Peyer's patch (tissue), 4 donors: Measurements from ENCODE around the gene GALNT17. TPM values are rescaled to one million over a fixed set of nuclear protein-coding genes. Genes with fewer than 3 reads are reported as not detected.

Experiments used
- DNase-seq, 3 donors: peaks; one replicate each; pipeline ENCODE4 v3.0.0-alpha.2; 2017 to 2019
- H3K27ac ChIP-seq, 4 donors: fragments of 200-600 bp; sonication (generic); one replicate each; pipeline ENCODE4 v1.5.1; 2016 to 2019
- H3K27me3 ChIP-seq, 2 donors: fragments of 200-600 bp; sonication (generic); one replicate each; pipeline ENCODE4 v1.5.1; 2019
- H3K36me3 ChIP-seq, 3 donors: fragments of 200-600 bp; sonication (generic); one replicate each; pipeline ENCODE4 v1.5.1; 2016 to 2019
- H3K4me1 ChIP-seq, 4 donors: fragments of 200-600 bp; sonication (generic); one replicate each; pipeline ENCODE4 v1.5.1; 2016 to 2019
- H3K4me3 ChIP-seq, 4 donors: fragments of 200-600 bp; sonication (generic); 1 replicate in 3 of 4; 2 replicates in 1 of 4; pipeline ENCODE4 v1.5.1; 2016 to 2019; ENCODE audit warnings: mild to moderate bottlenecking in 1 of 4
- H3K9me3 ChIP-seq, 4 donors: fragments of 200-600 bp; sonication (generic); one replicate each; pipeline ENCODE4 v1.5.1; 2016 to 2019; ENCODE audit warnings: mild to moderate bottlenecking in 1 of 4
- POLR2A ChIP-seq, 2 donors: fragments of 450-650 bp; IDR thresholded peaks; one replicate each; pipeline ENCODE4 v1.5.1; 2017; ENCODE audit warnings: antibody characterized with exemption in 2 of 2, mild to moderate bottlenecking in 2 of 2, moderate library complexity in 2 of 2
- total RNA-seq, 4 donors: library from RNA; depleted of rRNA; stranded (reverse); fragments of >200 nt; gene quantifications; one replicate each; pipeline ENCODE4 v1.1.0, GENCODE V29; 2016
- TF ChIP-seq, protein P1 (sequence below), 6 experiments: fragments of 450-650 bp in 4 of 6; fragments of 200-600 bp in 2 of 6; sonication (generic) in 1 of 6; IDR thresholded peaks; one replicate each; pipeline ENCODE4 v1.5.1; 2017 to 2019; ENCODE audit warnings: antibody characterized with exemption in 6 of 6, mild to moderate bottlenecking in 3 of 6, moderate library complexity in 1 of 6

GALNT17 gene
- total RNA-seq, 4 donors from 2014 or later, result 0.88 to 17.3 (median 2.3) TPM

DNA sequence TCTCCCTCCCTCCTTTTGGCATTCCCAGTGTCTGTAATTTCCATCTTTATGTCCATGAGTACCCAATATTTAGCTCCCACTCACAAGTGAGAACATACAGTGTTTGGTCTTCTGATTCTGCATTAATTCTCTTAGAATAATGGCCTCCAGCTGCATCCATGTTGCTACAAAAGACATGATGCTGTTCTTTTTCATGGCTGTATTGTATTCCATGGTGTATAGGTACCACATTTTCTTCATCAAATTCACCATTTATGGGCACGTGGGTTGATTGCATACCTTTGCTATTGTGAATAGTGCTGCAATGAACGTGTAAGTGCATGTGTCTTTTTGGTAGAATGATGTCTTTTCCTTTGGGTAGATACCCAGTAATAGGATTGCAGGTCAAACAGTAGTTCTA, 576.8 kb downstream of the GALNT17 start:
- Histone ChIP-seq H3K27ac (no peak overlapping the region), H3K4me3 (no peak overlapping the region), H3K36me3 (no peaks in the 10 kb centered on the region), H3K27me3 (no peaks in the 10 kb centered on the region), H3K4me1 (no peaks in the 10 kb centered on the region), H3K9me3 (no peaks in the 10 kb centered on the region)
- DNase-seq, result no peak
- TF ChIP-seq, protein P1, sequence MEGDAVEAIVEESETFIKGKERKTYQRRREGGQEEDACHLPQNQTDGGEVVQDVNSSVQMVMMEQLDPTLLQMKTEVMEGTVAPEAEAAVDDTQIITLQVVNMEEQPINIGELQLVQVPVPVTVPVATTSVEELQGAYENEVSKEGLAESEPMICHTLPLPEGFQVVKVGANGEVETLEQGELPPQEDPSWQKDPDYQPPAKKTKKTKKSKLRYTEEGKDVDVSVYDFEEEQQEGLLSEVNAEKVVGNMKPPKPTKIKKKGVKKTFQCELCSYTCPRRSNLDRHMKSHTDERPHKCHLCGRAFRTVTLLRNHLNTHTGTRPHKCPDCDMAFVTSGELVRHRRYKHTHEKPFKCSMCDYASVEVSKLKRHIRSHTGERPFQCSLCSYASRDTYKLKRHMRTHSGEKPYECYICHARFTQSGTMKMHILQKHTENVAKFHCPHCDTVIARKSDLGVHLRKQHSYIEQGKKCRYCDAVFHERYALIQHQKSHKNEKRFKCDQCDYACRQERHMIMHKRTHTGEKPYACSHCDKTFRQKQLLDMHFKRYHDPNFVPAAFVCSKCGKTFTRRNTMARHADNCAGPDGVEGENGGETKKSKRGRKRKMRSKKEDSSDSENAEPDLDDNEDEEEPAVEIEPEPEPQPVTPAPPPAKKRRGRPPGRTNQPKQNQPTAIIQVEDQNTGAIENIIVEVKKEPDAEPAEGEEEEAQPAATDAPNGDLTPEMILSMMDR (IDR thresholded peaks at IDR 0.05), result no peak
- no peak for TF ChIP-seq POLR2A (IDR thresholded peaks at IDR 0.05)

DNA sequence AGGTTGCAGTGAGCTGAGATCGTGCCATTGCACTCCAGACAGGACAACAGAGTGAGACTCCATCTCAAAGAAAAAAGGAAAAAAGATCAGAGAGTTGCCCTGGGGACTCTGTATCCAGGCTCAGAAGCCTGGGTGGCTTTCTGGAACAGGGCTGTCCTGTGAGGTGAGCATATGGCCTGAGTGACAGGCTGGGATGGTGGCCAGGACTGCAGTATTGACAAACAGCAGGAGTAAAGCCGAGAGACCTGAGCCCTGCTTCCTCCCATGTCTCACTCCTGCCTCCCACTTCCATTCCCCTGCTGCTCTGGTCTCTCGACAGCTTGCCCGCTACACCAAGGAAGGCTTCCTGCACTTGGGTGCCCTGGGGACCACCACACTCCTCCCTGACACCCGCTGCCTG, 578.5 kb downstream of the GALNT17 start:
- H3K4me3 ChIP-seq, result no peak overlapping the region
- DNase-seq, result no peak
- H3K9me3 ChIP-seq, result no peaks in the 10 kb centered on the region
- no peaks in the 10 kb centered on the region for H3K36me3 ChIP-seq
- no peaks in the 10 kb centered on the region for H3K4me1 ChIP-seq
- TF ChIP-seq POLR2A (IDR thresholded peaks at IDR 0.05), result no peak
- TF ChIP-seq, protein P1 (IDR thresholded peaks at IDR 0.05), result no peak
- H3K27ac ChIP-seq, result no peak overlapping the region
- H3K27me3 ChIP-seq, result no peaks in the 10 kb centered on the region

DNA sequence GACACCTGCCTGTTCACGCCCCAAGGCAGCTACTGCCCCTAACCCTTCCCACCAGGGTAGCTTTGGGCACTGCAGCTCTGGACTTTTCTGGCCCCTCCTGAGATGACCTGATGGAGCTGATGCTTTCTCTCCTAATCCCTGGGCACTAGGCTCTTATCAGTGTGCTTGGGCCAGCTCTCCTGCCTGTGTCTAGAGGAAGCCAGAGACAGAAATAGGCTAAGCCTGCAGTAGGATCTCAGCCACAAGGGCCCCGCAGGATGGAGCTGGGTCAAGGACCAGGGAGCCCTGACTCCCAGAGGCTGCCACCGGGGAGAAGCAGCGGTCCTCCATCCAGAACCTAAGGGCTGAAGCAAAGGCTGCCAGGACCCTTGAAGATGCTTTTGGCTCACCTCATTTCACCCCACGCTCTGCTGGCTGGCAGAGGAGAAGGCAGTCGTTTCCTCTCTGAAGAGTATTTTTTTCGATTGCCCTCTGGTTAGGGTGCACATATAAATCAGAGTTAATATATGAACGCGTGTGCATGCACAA, 580.8 kb downstream of the GALNT17 start:
- Histone ChIP-seq H3K27me3 (no peaks in the 10 kb centered on the region), H3K36me3 (no peaks in the 10 kb centered on the region), H3K27ac (no peak overlapping the region), H3K4me3 (no peak overlapping the region), H3K9me3 (no peaks in the 10 kb centered on the region), H3K4me1 (no peaks in the 10 kb centered on the region)
- no peak for DNase-seq
- TF ChIP-seq, protein P1 (IDR thresholded peaks at IDR 0.05), result no peak
- no peak for TF ChIP-seq POLR2A (IDR thresholded peaks at IDR 0.05)

GRCh38 chr7:71716690-71717089, 584.7 kb downstream of the GALNT17 start:
- H3K27me3 ChIP-seq, result no peaks in the 10 kb centered on the region
- H3K36me3 ChIP-seq, result no peaks in the 10 kb centered on the region
- no peaks in the 10 kb centered on the region for H3K9me3 ChIP-seq
- no peak for DNase-seq
- H3K4me1 ChIP-seq, result no peaks in the 10 kb centered on the region
- no peak overlapping the region for H3K27ac ChIP-seq
- H3K4me3 ChIP-seq, result no peak overlapping the region
- TF ChIP-seq, protein P1 (IDR thresholded peaks at IDR 0.05), result no peak
- TF ChIP-seq POLR2A (IDR thresholded peaks at IDR 0.05), result no peak

GRCh38 chr7:71718563-71718962, 586.6 kb downstream of the GALNT17 start:
- Histone ChIP-seq H3K36me3 (no peaks in the 10 kb centered on the region), H3K9me3 (no peaks in the 10 kb centered on the region), H3K27ac (no peak overlapping the region), H3K4me1 (no peaks in the 10 kb centered on the region), H3K4me3 (no peak overlapping the region), H3K27me3 (no peaks in the 10 kb centered on the region)
- no peak for DNase-seq
- TF ChIP-seq POLR2A (IDR thresholded peaks at IDR 0.05), result no peak
- TF ChIP-seq, protein P1 (IDR thresholded peaks at IDR 0.05), result no peak

GRCh38 chr7:71721742-71722141, 589.8 kb downstream of the GALNT17 start:
- DNase-seq, result no peak
- H3K27ac ChIP-seq, result no peak overlapping the region
- TF ChIP-seq, protein P1 (IDR thresholded peaks at IDR 0.05), result no peak
- TF ChIP-seq POLR2A (IDR thresholded peaks at IDR 0.05), result no peak

More at GRCh38 chr7:71721742-71722141, 589.8 kb downstream of the GALNT17 start:
- no peaks in the 10 kb centered on the region for H3K4me1 ChIP-seq
- H3K4me3 ChIP-seq, result no peak overlapping the region
- H3K27me3 ChIP-seq, result no peaks in the 10 kb centered on the region
- no peaks in the 10 kb centered on the region for H3K36me3 ChIP-seq
- H3K9me3 ChIP-seq, result no peaks in the 10 kb centered on the region
